ENCODE measurements around the gene CKLF. TPM values are rescaled to one million over a fixed set of nuclear protein-coding genes. Genes with fewer than 3 reads are reported as not detected.

CKLF gene
- total RNA-seq, 2 donors from 2014 or later = 22.5 to 40.7 TPM

GRCh38 chr16:66521951-66522771, 30.2 kb upstream of the CKLF start:
- Mint-ChIP-seq H3K4me3 (no peak overlapping the region), H3K36me3 (ENCODE audit: low read depth) (peaks cover 7% of the 10 kb centered on the region), H3K9me3 (no peaks in the 10 kb centered on the region), H3K27ac (peak overlapping the region; percentile 30), H3K27me3 (ENCODE audit: insufficient read depth) (no peaks in the 10 kb centered on the region), H3K4me1 (peaks cover 8% of the 10 kb centered on the region)
- Histone ChIP-seq H3K4me1 (ENCODE audit: control insufficient read depth, insufficient read depth, low read length) (no peaks in the 10 kb centered on the region), H3K36me3 (ENCODE audit: control insufficient read depth, insufficient read depth, low read length) (no peaks in the 10 kb centered on the region), H3K4me3 (ENCODE audit: low read length) (no peak overlapping the region), H3K27ac (ENCODE audit: low read depth, low read length) (no peak overlapping the region), H3K9ac (ENCODE audit: extremely low read depth, low read length, poor library complexity, severe bottlenecking) (no peak overlapping the region), H3K9me3 (ENCODE audit: control insufficient read depth, low read length) (no peaks in the 10 kb centered on the region), H3K27me3 (ENCODE audit: control insufficient read depth, insufficient read depth, low read length, poor library complexity, severe bottlenecking) (no peaks in the 10 kb centered on the region)
- WGBS, 2 experiments (ENCODE audit: insufficient coverage in 1 of 2, insufficient read length in 1 of 2) = 91 to 92% methylated on average over 13 to 17 of the region's 17 CpGs
- DNase-seq = peak; percentile 34
- TF ChIP-seq CTCF (conservative IDR thresholded peaks at IDR 0.05) = no peak

GRCh38 chr16:66522816-66523590, 29.4 kb upstream of the CKLF start:
- Histone ChIP-seq H3K36me3 (ENCODE audit: control insufficient read depth, insufficient read depth, low read length) (no peaks in the 10 kb centered on the region), H3K27me3 (ENCODE audit: control insufficient read depth, insufficient read depth, low read length, poor library complexity, severe bottlenecking) (no peaks in the 10 kb centered on the region), H3K4me3 (ENCODE audit: low read length) (no peak overlapping the region), H3K27ac (ENCODE audit: low read depth, low read length) (no peak overlapping the region), H3K4me1 (ENCODE audit: control insufficient read depth, insufficient read depth, low read length) (no peaks in the 10 kb centered on the region), H3K9ac (ENCODE audit: extremely low read depth, low read length, poor library complexity, severe bottlenecking) (no peak overlapping the region), H3K9me3 (ENCODE audit: control insufficient read depth, low read length) (no peaks in the 10 kb centered on the region)
- peaks cover 11% of the 10 kb centered on the region for H3K36me3 Mint-ChIP-seq (ENCODE audit: low read depth)
- H3K4me3 Mint-ChIP-seq = no peak overlapping the region
- peaks cover 3% of the 10 kb centered on the region for H3K4me1 Mint-ChIP-seq
- no peak for DNase-seq
- H3K27ac Mint-ChIP-seq = no peak overlapping the region
- no peaks in the 10 kb centered on the region for H3K27me3 Mint-ChIP-seq (ENCODE audit: insufficient read depth)
- no peak for TF ChIP-seq CTCF (conservative IDR thresholded peaks at IDR 0.05)
- 86 to 95% methylated on average over 7 to 11 of the region's 11 CpGs for WGBS, 2 experiments (ENCODE audit: insufficient coverage in 1 of 2, insufficient read length in 1 of 2)
- no peaks in the 10 kb centered on the region for H3K9me3 Mint-ChIP-seq

- H3K27me3 Mint-ChIP-seq (ENCODE audit: insufficient read depth) = no peaks in the 10 kb centered on the region
- H3K4me1 Mint-ChIP-seq = peaks cover 3% of the 10 kb centered on the region
- Histone ChIP-seq H3K27me3 (ENCODE audit: control insufficient read depth, insufficient read depth, low read length, poor library complexity, severe bottlenecking) (no peaks in the 10 kb centered on the region), H3K27ac (ENCODE audit: low read depth, low read length) (no peak overlapping the region), H3K9me3 (ENCODE audit: control insufficient read depth, low read length) (no peaks in the 10 kb centered on the region), H3K9ac (ENCODE audit: extremely low read depth, low read length, poor library complexity, severe bottlenecking) (no peak overlapping the region), H3K4me3 (ENCODE audit: low read length) (no peak overlapping the region), H3K4me1 (ENCODE audit: control insufficient read depth, insufficient read depth, low read length) (no peaks in the 10 kb centered on the region), H3K36me3 (ENCODE audit: control insufficient read depth, insufficient read depth, low read length) (no peaks in the 10 kb centered on the region)
- H3K4me3 Mint-ChIP-seq = no peak overlapping the region
- no peaks in the 10 kb centered on the region for H3K9me3 Mint-ChIP-seq
- no peak for DNase-seq
- WGBS, 2 experiments (ENCODE audit: insufficient coverage in 1 of 2, insufficient read length in 1 of 2) = 92 to 98% methylated on average over 9 of the region's 9 CpGs
- no peak overlapping the region for H3K27ac Mint-ChIP-seq
- H3K36me3 Mint-ChIP-seq (ENCODE audit: low read depth) = peaks cover 18% of the 10 kb centered on the region
- no peak for TF ChIP-seq CTCF (conservative IDR thresholded peaks at IDR 0.05)
Measured at GRCh38 chr16:66523861-66524354, 28.5 kb upstream of the CKLF start.

Data from endodermal cell (in vitro differentiated cells).